Spinal cord (tissue), 10 donors: Measurements from ENCODE around the gene KIAA1210. TPM values are rescaled to one million over a fixed set of nuclear protein-coding genes. Genes with fewer than 3 reads are reported as not detected.

ENCODE experiments used
- DNase-seq, 6 donors: peaks; one replicate each; pipeline versions ENCODE4 v3.0.0 to v3.0.0-alpha.2; 2013 to 2015; ENCODE audit warnings: low spot score in 6 of 6, low read depth in 4 of 6
- H3K27ac ChIP-seq: one replicate; pipeline ENCODE4 v1.5.1; 2013; ENCODE audit warnings: low read depth, low read length, control low read depth
- H3K27me3 ChIP-seq: one replicate; pipeline ENCODE4 v1.6.1; 2013; ENCODE audit warnings: low read length; ENCODE audit not compliant: control insufficient read depth, insufficient read depth
- H3K36me3 ChIP-seq: one replicate; pipeline ENCODE4 v1.6.1; 2013; ENCODE audit warnings: low read length; ENCODE audit not compliant: control insufficient read depth, insufficient read depth
- H3K4me1 ChIP-seq: one replicate; pipeline ENCODE4 v1.6.1; 2013; ENCODE audit warnings: low read length; ENCODE audit not compliant: control insufficient read depth, insufficient read depth
- H3K4me3 ChIP-seq: one replicate; pipeline ENCODE4 v1.5.1; 2013; ENCODE audit warnings: low read depth, low read length, control low read depth
- H3K9me3 ChIP-seq: one replicate; pipeline ENCODE4 v1.6.1; 2013; ENCODE audit warnings: low read length; ENCODE audit not compliant: control insufficient read depth, insufficient read depth
- WGBS: methylation state at CpG from one replicate; pipeline ENCODE4 v1.1.5; 2013; ENCODE audit warnings: missing lambda C conversion rate; ENCODE audit not compliant: insufficient coverage; 5-methylcytosine and 5-hydroxymethylcytosine counted together
- polyA plus RNA-seq, 2 donors: library from polyadenylated mRNA; unstranded; fragments of 120-200 nt; gene quantifications; one replicate each; pipeline ENCODE4 v1.2.1, GENCODE V29; 2013; ENCODE audit not compliant: insufficient read length in 2 of 2
- total RNA-seq, 2 donors: library from RNA; depleted of rRNA in 1 of 2; stranded (reverse); fragments of 120-200 nt in 1 of 2; fragments of >200 nt in 1 of 2; gene quantifications; one replicate each; pipeline versions ENCODE4 v1.2.3 to v1.2.4, GENCODE V29; 2013 to 2014
- donor health status: healthy.

Gene KIAA1210
- total and polyA plus RNA-seq, 4 donors: 0.11 to 2.1 (median 0.49) TPM

GRCh38 chrX:119147486-119147885 lies 19.9 kb upstream of the KIAA1210 start:
- 56% methylated on average over 4 of the region's 4 CpGs for WGBS
- H3K27me3 ChIP-seq: peaks cover 7% of the 10 kb centered on the region
- no peaks in the 10 kb centered on the region for H3K36me3 ChIP-seq
- H3K4me3 ChIP-seq: no peak overlapping the region
- H3K4me1 ChIP-seq: peaks cover 8% of the 10 kb centered on the region
- H3K9me3 ChIP-seq: no peaks in the 10 kb centered on the region
- DNase-seq: no peak
- no peak overlapping the region for H3K27ac ChIP-seq

- peaks cover 2% of the 10 kb centered on the region for H3K27me3 ChIP-seq
- no peaks in the 10 kb centered on the region for H3K9me3 ChIP-seq
- H3K4me1 ChIP-seq: peaks cover 1% of the 10 kb centered on the region
- H3K27ac ChIP-seq: no peak overlapping the region
- WGBS: 11% methylated on average over 4 of the region's 5 CpGs
- H3K36me3 ChIP-seq: no peaks in the 10 kb centered on the region
- H3K4me3 ChIP-seq: no peak overlapping the region
- peak in 1 of 6 donors; percentile 14 for DNase-seq
These were observed 17.6 kb upstream of the KIAA1210 start for GRCh38 chrX:119145241-119145653.

GRCh38 chrX:119134466-119134865 lies 6.9 kb upstream of the KIAA1210 start:
- Histone ChIP-seq H3K4me3 (no peak overlapping the region), H3K27ac (no peak overlapping the region), H3K4me1 (no peaks in the 10 kb centered on the region), H3K27me3 (no peaks in the 10 kb centered on the region), H3K9me3 (no peaks in the 10 kb centered on the region), H3K36me3 (no peaks in the 10 kb centered on the region)
- DNase-seq: no peak
- 38% methylated on average over 2 of the region's 2 CpGs for WGBS

- Histone ChIP-seq H3K9me3 (no peaks in the 10 kb centered on the region), H3K27me3 (no peaks in the 10 kb centered on the region), H3K27ac (no peak overlapping the region), H3K36me3 (no peaks in the 10 kb centered on the region), H3K4me1 (no peaks in the 10 kb centered on the region), H3K4me3 (no peak overlapping the region)
- no peak for DNase-seq
- WGBS: 68% methylated on average over 2 of the region's 5 CpGs
These were observed 5.3 kb upstream of the KIAA1210 start for GRCh38 chrX:119132961-119133360.

- Histone ChIP-seq H3K9me3 (no peaks in the 10 kb centered on the region), H3K27ac (no peak overlapping the region), H3K4me1 (no peaks in the 10 kb centered on the region), H3K4me3 (no peak overlapping the region), H3K27me3 (no peaks in the 10 kb centered on the region), H3K36me3 (no peaks in the 10 kb centered on the region)
- no peak for DNase-seq
- 43% methylated on average over 2 of the region's 2 CpGs for WGBS
These were observed 4.7 kb upstream of the KIAA1210 start for GRCh38 chrX:119132316-119132715.

GRCh38 chrX:119130911-119131310 lies 3.3 kb upstream of the KIAA1210 start:
- H3K36me3 ChIP-seq: no peaks in the 10 kb centered on the region
- no peaks in the 10 kb centered on the region for H3K4me1 ChIP-seq
- no peaks in the 10 kb centered on the region for H3K9me3 ChIP-seq
- no peak overlapping the region for H3K4me3 ChIP-seq
- H3K27me3 ChIP-seq: no peaks in the 10 kb centered on the region
- no CpG with 5 or more reads among the region's 2 CpGs for WGBS
- H3K27ac ChIP-seq: no peak overlapping the region
- no peak for DNase-seq

GRCh38 chrX:119121341-119121740 lies 6.3 kb downstream of the KIAA1210 start:
- H3K9me3 ChIP-seq: no peaks in the 10 kb centered on the region
- H3K4me3 ChIP-seq: no peak overlapping the region
- peaks cover 5% of the 10 kb centered on the region for H3K27me3 ChIP-seq
- no peaks in the 10 kb centered on the region for H3K36me3 ChIP-seq
- no peak overlapping the region for H3K27ac ChIP-seq
- no peak for DNase-seq
- WGBS: no CpG with 5 or more reads among the region's 1 CpG
- no peaks in the 10 kb centered on the region for H3K4me1 ChIP-seq

GRCh38 chrX:119118780-119119395 lies 8.7 kb downstream of the KIAA1210 start:
- H3K27ac ChIP-seq: no peak overlapping the region
- no peaks in the 10 kb centered on the region for H3K36me3 ChIP-seq
- peaks cover 11% of the 10 kb centered on the region for H3K27me3 ChIP-seq
- WGBS: 20% methylated on average over 2 of the region's 6 CpGs
- DNase-seq: peak; percentile 12 to 70 (median 24)
- no peak overlapping the region for H3K4me3 ChIP-seq
- no peaks in the 10 kb centered on the region for H3K9me3 ChIP-seq
- no peaks in the 10 kb centered on the region for H3K4me1 ChIP-seq

- no peak for DNase-seq
- Histone ChIP-seq H3K27me3 (no peaks in the 10 kb centered on the region), H3K36me3 (no peaks in the 10 kb centered on the region), H3K9me3 (no peaks in the 10 kb centered on the region), H3K4me1 (no peaks in the 10 kb centered on the region), H3K27ac (no peak overlapping the region), H3K4me3 (no peak overlapping the region)
These were observed 20.4 kb downstream of the KIAA1210 start for GRCh38 chrX:119107206-119107605.

GRCh38 chrX:119105826-119106225 lies 21.8 kb downstream of the KIAA1210 start:
- Histone ChIP-seq H3K9me3 (no peaks in the 10 kb centered on the region), H3K27ac (no peak overlapping the region), H3K36me3 (no peaks in the 10 kb centered on the region), H3K27me3 (no peaks in the 10 kb centered on the region), H3K4me3 (no peak overlapping the region), H3K4me1 (no peaks in the 10 kb centered on the region)
- no peak for DNase-seq
